Suprapubic skin (tissue), 3 donors: ENCODE measurements around the gene CTRL.

Source experiments
- POLR2A ChIP-seq, 2 donors: fragments of 450-650 bp; IDR thresholded peaks; one replicate each; pipeline ENCODE4 v1.6.1; 2017; ENCODE audit warnings: antibody characterized with exemption in 2 of 2, mild to moderate bottlenecking in 2 of 2, moderate library complexity in 2 of 2
- TF ChIP-seq, protein P1 (sequence below), 2 donors: fragments of 200-600 bp in 1 of 2; fragments of 450-650 bp in 1 of 2; sonication (generic) in 1 of 2; IDR thresholded peaks; one replicate each; pipeline ENCODE4 v1.5.1; 2016 to 2019; ENCODE audit warnings: antibody characterized with exemption in 2 of 2, mild to moderate bottlenecking in 1 of 2, moderate library complexity in 1 of 2

DNA sequence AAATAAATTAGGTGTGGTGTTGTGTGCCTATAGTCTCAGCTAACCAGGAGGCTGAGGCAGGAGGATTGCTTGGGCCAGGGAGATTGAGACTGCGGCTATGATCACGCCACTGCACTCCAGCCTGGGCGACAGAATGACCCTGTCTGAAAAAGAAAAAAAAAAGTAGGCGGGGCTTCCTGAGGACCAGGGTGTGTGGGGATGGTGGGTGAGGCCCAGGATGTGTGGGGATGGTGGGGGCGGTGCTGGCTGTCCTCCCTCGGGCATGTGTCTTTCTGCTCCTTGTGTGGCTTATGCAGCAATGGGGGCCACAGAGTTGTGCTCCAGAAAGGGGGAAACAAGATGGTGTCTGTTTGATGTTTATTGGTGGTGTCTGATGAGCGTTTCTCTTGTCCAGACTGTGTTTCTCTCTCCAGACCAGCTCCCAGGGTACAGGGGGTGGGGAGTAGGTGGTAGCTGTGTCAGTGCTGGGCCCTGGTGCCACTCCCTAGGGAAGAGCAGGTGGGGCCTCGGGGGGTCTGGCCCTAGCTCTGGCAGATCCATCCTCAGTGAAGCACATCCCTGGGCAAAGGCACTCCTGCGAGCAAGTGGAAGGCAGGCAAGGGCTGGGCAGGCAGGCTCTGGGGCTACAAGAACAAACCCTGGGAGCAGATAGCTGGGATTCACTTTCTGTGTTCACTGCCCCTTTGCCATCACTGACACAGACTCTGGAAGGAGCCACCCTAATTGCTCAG, 10.0 kb upstream of the CTRL start:
- TF ChIP-seq, protein P1, sequence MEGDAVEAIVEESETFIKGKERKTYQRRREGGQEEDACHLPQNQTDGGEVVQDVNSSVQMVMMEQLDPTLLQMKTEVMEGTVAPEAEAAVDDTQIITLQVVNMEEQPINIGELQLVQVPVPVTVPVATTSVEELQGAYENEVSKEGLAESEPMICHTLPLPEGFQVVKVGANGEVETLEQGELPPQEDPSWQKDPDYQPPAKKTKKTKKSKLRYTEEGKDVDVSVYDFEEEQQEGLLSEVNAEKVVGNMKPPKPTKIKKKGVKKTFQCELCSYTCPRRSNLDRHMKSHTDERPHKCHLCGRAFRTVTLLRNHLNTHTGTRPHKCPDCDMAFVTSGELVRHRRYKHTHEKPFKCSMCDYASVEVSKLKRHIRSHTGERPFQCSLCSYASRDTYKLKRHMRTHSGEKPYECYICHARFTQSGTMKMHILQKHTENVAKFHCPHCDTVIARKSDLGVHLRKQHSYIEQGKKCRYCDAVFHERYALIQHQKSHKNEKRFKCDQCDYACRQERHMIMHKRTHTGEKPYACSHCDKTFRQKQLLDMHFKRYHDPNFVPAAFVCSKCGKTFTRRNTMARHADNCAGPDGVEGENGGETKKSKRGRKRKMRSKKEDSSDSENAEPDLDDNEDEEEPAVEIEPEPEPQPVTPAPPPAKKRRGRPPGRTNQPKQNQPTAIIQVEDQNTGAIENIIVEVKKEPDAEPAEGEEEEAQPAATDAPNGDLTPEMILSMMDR (IDR thresholded peaks at IDR 0.05): no peak
- TF ChIP-seq POLR2A (IDR thresholded peaks at IDR 0.05): no peak
